Measurements from ENCODE around the gene ZFR. TPM values are rescaled to one million over a fixed set of nuclear protein-coding genes. Genes with fewer than 3 reads are reported as not detected.

The ZFR gene
- total and polyA plus RNA-seq, 8 donors, result 47.1 to 116 (median 103) TPM

GRCh38 chr5:32311404-32312196 is 132.9 kb downstream of the ZFR start:
- peak overlapping the region; percentile 95 to 98 for H3K27ac ChIP-seq
- H3K4me1 ChIP-seq, result peaks cover 15 to 50% of the 10 kb centered on the region in 2 donors
- peak overlapping the region; percentile 72 to 93 for H3K4me3 ChIP-seq
- ATAC-seq (no peak), DNase-seq (peak in 1 of 4 donors; percentile 49)
- peaks cover 0 to 4% of the 10 kb centered on the region in 2 donors for H3K27me3 ChIP-seq
- TF ChIP-seq CTCF (IDR thresholded peaks at IDR 0.05), result no peak
- no peaks in the 10 kb centered on the region for H3K9me3 ChIP-seq
- intact Hi-C loops (cut with DNase I), result no loop called here
- H3K36me3 ChIP-seq, result no peaks in the 10 kb centered on the region

GRCh38 chr5:32309761-32310160 is 134.8 kb downstream of the ZFR start:
- ATAC-seq, result no peak
- intact Hi-C loops (cut with DNase I), result no loop called here

GRCh38 chr5:32308946-32309345 is 135.6 kb downstream of the ZFR start:
- intact Hi-C loops (cut with DNase I), result no loop called here
- no peak for ATAC-seq
- peaks cover 15 to 66% of the 10 kb centered on the region in 2 donors for H3K4me1 ChIP-seq
- no peak for TF ChIP-seq CTCF (IDR thresholded peaks at IDR 0.05)
- DNase-seq, result no peak
- peaks cover 0 to 4% of the 10 kb centered on the region in 2 donors for H3K27me3 ChIP-seq
- no peak overlapping the region for H3K4me3 ChIP-seq
- no peaks in the 10 kb centered on the region for H3K9me3 ChIP-seq
- H3K27ac ChIP-seq, result peak overlapping the region in 1 of 2 donors; percentile 40
- H3K36me3 ChIP-seq, result no peaks in the 10 kb centered on the region

More at GRCh38 chr5:32309761-32310160, 134.8 kb downstream of the ZFR start:
- no peaks in the 10 kb centered on the region for H3K9me3 ChIP-seq
- no peaks in the 10 kb centered on the region for H3K36me3 ChIP-seq
- H3K27me3 ChIP-seq, result peaks cover 0 to 4% of the 10 kb centered on the region in 2 donors
- H3K27ac ChIP-seq, result no peak overlapping the region
- no peak for DNase-seq
- no peak for TF ChIP-seq CTCF (IDR thresholded peaks at IDR 0.05)
- peaks cover 15 to 58% of the 10 kb centered on the region in 2 donors for H3K4me1 ChIP-seq
- no peak overlapping the region for H3K4me3 ChIP-seq

- Histone ChIP-seq H3K27me3 (peaks cover 0 to 4% of the 10 kb centered on the region in 2 donors), H3K4me3 (no peak overlapping the region), H3K36me3 (no peaks in the 10 kb centered on the region), H3K27ac (no peak overlapping the region), H3K4me1 (peaks cover 16 to 76% of the 10 kb centered on the region in 2 donors), H3K9me3 (no peaks in the 10 kb centered on the region)
- intact Hi-C loops (cut with DNase I), result no loop called here
- DNase-seq (no peak), ATAC-seq (no peak)
- no peak for TF ChIP-seq CTCF (IDR thresholded peaks at IDR 0.05)
Observed at GRCh38 chr5:32307769-32308194, 136.8 kb downstream of the ZFR start.

GRCh38 chr5:32304622-32305021 is 139.9 kb downstream of the ZFR start:
- Histone ChIP-seq H3K27me3 (no peaks in the 10 kb centered on the region), H3K27ac (no peak overlapping the region), H3K36me3 (no peaks in the 10 kb centered on the region), H3K4me1 (peaks cover 23 to 57% of the 10 kb centered on the region in 2 donors), H3K4me3 (no peak overlapping the region), H3K9me3 (no peaks in the 10 kb centered on the region)
- intact Hi-C loops (cut with DNase I), result no loop called here
- DNase-seq (no peak), ATAC-seq (no peak)
- no peak for TF ChIP-seq CTCF (IDR thresholded peaks at IDR 0.05)

Small RNA genes within 50 kb of the gene (microRNA-seq; reads per million reads assigned to microRNA genes)
- gene MIR579, result 2.8 to 4.1 reads per million in 2 donors

Other genes with a start within 250 kb of the ZFR start
- 10 to 100 TPM; 27.9 to 28.8 TPM for gene MTMR12, start 131.8 kb downstream of the ZFR start, total RNA-seq
- 10 to 100 TPM; 30.7 to 39.0 (median 34.9) TPM for gene MTMR12, start 131.8 kb downstream of the ZFR start, polyA plus RNA-seq (ENCODE audit: insufficient read length in 6 of 6)
- gene SUB1, start 140.8 kb upstream of the ZFR start, total RNA-seq, result 100 to 1,000 TPM; 166 to 177 TPM
- gene SUB1, start 140.8 kb upstream of the ZFR start, polyA plus RNA-seq (ENCODE audit: insufficient read length in 6 of 6), result 100 to 1,000 TPM; 245 to 289 (median 262) TPM

Measured in left lung (tissue), 10 donors.